Measurements from ENCODE around the gene RAPGEF6.

RAPGEF6 gene

DNA sequence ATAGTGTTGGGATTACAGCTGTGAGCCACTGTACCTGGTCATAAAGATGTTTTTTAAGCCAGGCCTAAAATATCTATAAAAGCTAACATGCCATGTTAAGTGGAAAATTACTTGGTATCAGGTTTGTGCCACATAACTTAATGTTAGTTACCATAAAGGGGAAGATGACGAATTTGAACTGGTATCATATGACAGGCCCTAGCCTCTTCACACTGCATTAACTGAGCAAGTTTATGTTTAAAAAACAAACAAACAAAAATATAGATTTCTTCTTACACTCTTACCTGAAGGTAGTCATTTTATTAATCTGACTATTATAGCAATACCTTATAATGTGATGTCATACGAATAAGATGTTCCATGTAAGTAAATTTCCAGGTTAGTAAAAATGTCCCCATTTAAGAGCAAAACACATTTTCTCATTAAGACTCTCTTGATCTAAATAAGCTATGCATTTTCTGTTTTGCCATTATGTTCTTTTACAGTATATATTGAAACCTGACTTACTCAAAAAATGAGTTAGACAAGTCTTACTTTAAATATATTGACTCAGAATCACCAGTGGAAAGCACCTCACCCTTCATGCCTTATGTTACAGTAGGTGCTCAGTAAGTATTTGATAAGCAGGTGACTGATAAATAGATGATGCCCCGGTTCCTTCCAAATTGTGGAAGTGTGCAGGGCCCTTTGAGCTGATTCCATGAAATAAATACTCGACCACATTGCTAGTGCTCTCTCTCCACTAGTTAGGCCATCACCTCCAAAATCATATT, 245.7 kb downstream of the RAPGEF6 start:
- Histone ChIP-seq H3K4me1 (ENCODE audit: control insufficient read depth in 5 of 5, insufficient read depth in 5 of 5, low read length in 5 of 5) (peaks cover 0 to 10% (median 9%) of the 10 kb centered on the region in 5 donors), H3K9me3 (ENCODE audit: control insufficient read depth in 5 of 5, low read length in 5 of 5) (no peaks in the 10 kb centered on the region), H3K9ac (ENCODE audit: low read length in 5 of 5) (no peak overlapping the region), H3K27ac (ENCODE audit: low read depth, low read length) (no peak overlapping the region), H3K4me3 (ENCODE audit: low read depth in 1 of 5, low read length in 5 of 5) (no peak overlapping the region), H3K27me3 (ENCODE audit: control insufficient read depth in 5 of 5, insufficient read depth in 4 of 5, low read length in 5 of 5) (no peaks in the 10 kb centered on the region), H3K36me3 (ENCODE audit: control insufficient read depth in 5 of 5, insufficient read depth in 5 of 5, low read length in 5 of 5) (peaks cover 10 to 34% (median 17%) of the 10 kb centered on the region in 5 donors)

DNA sequence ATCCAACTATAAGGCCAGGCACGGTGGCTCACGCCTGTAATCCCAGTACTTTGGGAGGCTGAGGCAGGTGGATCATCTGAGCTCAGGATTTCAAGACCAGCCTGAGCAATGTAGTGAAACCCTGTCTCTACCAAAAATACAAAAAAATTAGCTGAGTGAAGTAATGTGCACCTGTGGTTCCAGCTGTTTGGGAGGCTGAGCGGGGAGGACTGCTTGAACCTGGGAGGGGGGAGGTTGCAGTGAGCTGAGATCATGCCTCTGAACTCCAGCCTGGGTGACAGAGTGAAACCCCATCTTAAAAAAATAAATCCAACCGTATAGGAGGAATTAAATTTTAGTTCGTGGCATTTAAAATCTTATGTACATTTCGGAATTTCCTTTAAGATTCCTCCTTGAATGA, 247.8 kb downstream of the RAPGEF6 start:
- Histone ChIP-seq H3K9me3 (ENCODE audit: control insufficient read depth in 5 of 5, low read length in 5 of 5) (no peaks in the 10 kb centered on the region), H3K9ac (ENCODE audit: low read length in 5 of 5) (no peak overlapping the region), H3K4me3 (ENCODE audit: low read depth in 1 of 5, low read length in 5 of 5) (no peak overlapping the region), H3K36me3 (ENCODE audit: control insufficient read depth in 5 of 5, insufficient read depth in 5 of 5, low read length in 5 of 5) (peaks cover 2 to 22% (median 13%) of the 10 kb centered on the region in 5 donors), H3K27me3 (ENCODE audit: control insufficient read depth in 5 of 5, insufficient read depth in 4 of 5, low read length in 5 of 5) (no peaks in the 10 kb centered on the region), H3K4me1 (ENCODE audit: control insufficient read depth in 5 of 5, insufficient read depth in 5 of 5, low read length in 5 of 5) (peaks cover 0 to 12% (median 9%) of the 10 kb centered on the region in 5 donors), H3K27ac (ENCODE audit: low read depth, low read length) (peak overlapping the region; percentile 14)

DNA sequence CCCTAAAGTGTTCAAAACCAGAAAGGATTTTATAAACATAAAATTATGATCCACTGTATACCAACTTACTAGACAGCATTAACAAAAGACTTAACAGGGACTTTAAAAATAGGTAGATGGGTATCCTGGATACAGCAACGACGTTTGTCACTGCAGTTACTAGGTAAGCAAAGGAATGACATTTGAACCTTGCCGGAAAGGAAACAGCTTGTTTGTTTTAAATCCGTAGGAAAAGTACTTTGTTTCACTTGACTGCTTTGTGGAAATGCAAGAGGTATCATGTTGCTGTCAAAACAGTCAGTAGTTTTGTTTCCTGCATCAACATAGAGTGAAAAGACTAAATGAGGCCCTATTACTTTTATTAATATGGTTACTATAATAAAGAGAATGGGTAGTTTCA, 248.2 kb downstream of the RAPGEF6 start:
- no peaks in the 10 kb centered on the region for H3K27me3 ChIP-seq (ENCODE audit: control insufficient read depth in 5 of 5, insufficient read depth in 4 of 5, low read length in 5 of 5)
- H3K9ac ChIP-seq (ENCODE audit: low read length in 5 of 5) = no peak overlapping the region
- peak overlapping the region; percentile 14 for H3K27ac ChIP-seq (ENCODE audit: low read depth, low read length)
- H3K4me1 ChIP-seq (ENCODE audit: control insufficient read depth in 5 of 5, insufficient read depth in 5 of 5, low read length in 5 of 5) = peaks cover 0 to 16% (median 14%) of the 10 kb centered on the region in 5 donors
- no peaks in the 10 kb centered on the region for H3K9me3 ChIP-seq (ENCODE audit: control insufficient read depth in 5 of 5, low read length in 5 of 5)
- H3K36me3 ChIP-seq (ENCODE audit: control insufficient read depth in 5 of 5, insufficient read depth in 5 of 5, low read length in 5 of 5) = peaks cover 2 to 22% (median 9%) of the 10 kb centered on the region in 5 donors
- no peak overlapping the region for H3K4me3 ChIP-seq (ENCODE audit: low read depth in 1 of 5, low read length in 5 of 5)

DNA sequence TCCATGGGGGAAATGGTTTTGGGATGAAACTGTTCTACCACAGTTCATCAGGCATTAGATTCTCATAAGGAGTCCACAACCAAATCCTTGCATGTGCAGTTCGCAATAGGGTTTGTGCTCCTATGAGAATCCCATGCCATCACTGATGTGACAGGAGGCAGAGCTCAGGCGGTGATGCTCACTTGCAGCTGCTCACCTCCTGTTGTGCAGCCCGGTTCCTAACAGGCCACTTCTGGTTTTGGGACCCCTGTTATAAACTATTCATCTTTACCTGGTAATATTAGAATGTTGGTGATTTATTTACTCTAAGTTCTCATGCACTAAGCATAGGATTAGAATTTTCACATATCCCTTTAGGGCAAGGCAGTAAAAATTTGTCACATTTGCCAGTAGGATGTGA, 248.9 kb downstream of the RAPGEF6 start:
- H3K4me3 ChIP-seq (ENCODE audit: low read depth in 1 of 5, low read length in 5 of 5) = no peak overlapping the region
- H3K9ac ChIP-seq (ENCODE audit: low read length in 5 of 5) = no peak overlapping the region
- H3K36me3 ChIP-seq (ENCODE audit: control insufficient read depth in 5 of 5, insufficient read depth in 5 of 5, low read length in 5 of 5) = peaks cover 2 to 18% (median 9%) of the 10 kb centered on the region in 5 donors
- no peaks in the 10 kb centered on the region for H3K27me3 ChIP-seq (ENCODE audit: control insufficient read depth in 5 of 5, insufficient read depth in 4 of 5, low read length in 5 of 5)
- H3K27ac ChIP-seq (ENCODE audit: low read depth, low read length) = peak overlapping the region; percentile 14
- no peaks in the 10 kb centered on the region for H3K9me3 ChIP-seq (ENCODE audit: control insufficient read depth in 5 of 5, low read length in 5 of 5)
- peaks cover 0 to 21% (median 20%) of the 10 kb centered on the region in 5 donors for H3K4me1 ChIP-seq (ENCODE audit: control insufficient read depth in 5 of 5, insufficient read depth in 5 of 5, low read length in 5 of 5)

DNA sequence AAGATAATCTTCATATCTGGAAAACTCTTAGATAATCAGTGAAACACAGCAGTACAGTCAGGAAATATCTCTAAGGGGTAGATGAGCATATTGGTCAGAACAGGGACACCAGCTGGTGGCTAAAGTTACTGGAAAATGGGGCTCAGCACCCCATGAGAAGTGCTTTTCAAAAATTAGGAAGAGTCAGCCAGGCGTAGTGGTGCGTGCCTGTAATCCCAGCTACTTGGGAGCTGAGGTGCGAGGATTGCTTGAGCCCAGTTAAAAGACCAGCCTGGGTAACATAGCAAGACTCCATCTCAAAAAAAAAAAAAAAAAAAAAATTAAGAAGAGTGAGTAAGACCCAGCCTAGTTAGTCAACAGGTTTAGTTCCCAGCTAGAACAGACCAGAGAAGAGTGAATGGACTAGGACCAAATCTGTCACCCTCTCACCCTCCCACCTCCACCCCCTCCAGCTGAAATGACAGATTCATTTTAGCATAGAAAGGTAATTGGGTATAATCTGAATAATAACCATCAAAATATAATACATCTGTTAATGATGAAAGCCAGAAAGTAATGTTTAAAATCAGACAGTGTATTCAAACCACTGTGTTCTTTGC, 250.3 kb downstream of the RAPGEF6 start:
- H3K4me1 ChIP-seq (ENCODE audit: control insufficient read depth in 5 of 5, insufficient read depth in 5 of 5, low read length in 5 of 5) = peaks cover 3 to 35% (median 31%) of the 10 kb centered on the region in 5 donors

DNA sequence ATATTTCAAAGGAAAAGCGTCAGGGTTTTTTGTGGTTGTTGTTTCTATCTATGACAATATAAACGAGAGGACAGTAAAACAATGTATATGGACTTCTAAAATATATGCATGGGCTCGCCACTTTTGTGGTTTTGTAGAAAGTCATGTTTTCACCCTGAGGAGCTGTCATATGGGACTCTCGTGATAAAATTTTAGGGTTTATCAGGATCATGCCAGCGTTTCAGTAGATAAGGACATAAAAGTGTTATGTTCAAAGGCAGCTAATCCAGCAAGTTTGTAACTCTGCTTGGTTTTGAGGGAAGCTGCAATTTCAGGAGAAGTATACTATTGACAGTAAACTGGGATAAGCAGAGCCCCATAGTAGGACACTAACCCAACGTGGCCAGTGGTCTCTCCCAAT, 250.9 kb downstream of the RAPGEF6 start:
- peaks cover 3 to 40% (median 35%) of the 10 kb centered on the region in 5 donors for H3K4me1 ChIP-seq (ENCODE audit: control insufficient read depth in 5 of 5, insufficient read depth in 5 of 5, low read length in 5 of 5)
- no peak overlapping the region for H3K9ac ChIP-seq (ENCODE audit: low read length in 5 of 5)
- no peaks in the 10 kb centered on the region for H3K9me3 ChIP-seq (ENCODE audit: control insufficient read depth in 5 of 5, low read length in 5 of 5)
- peaks cover 0 to 18% (median 4%) of the 10 kb centered on the region in 5 donors for H3K36me3 ChIP-seq (ENCODE audit: control insufficient read depth in 5 of 5, insufficient read depth in 5 of 5, low read length in 5 of 5)
- no peak overlapping the region for H3K27ac ChIP-seq (ENCODE audit: low read depth, low read length)
- no peaks in the 10 kb centered on the region for H3K27me3 ChIP-seq (ENCODE audit: control insufficient read depth in 5 of 5, insufficient read depth in 4 of 5, low read length in 5 of 5)
- no peak overlapping the region for H3K4me3 ChIP-seq (ENCODE audit: low read depth in 1 of 5, low read length in 5 of 5)

More for the DNA sequence above, 250.3 kb downstream of the RAPGEF6 start:
- Histone ChIP-seq H3K27me3 (ENCODE audit: control insufficient read depth in 5 of 5, insufficient read depth in 4 of 5, low read length in 5 of 5) (no peaks in the 10 kb centered on the region), H3K9me3 (ENCODE audit: control insufficient read depth in 5 of 5, low read length in 5 of 5) (no peaks in the 10 kb centered on the region), H3K4me3 (ENCODE audit: low read depth in 1 of 5, low read length in 5 of 5) (no peak overlapping the region), H3K27ac (ENCODE audit: low read depth, low read length) (no peak overlapping the region), H3K9ac (ENCODE audit: low read length in 5 of 5) (no peak overlapping the region), H3K36me3 (ENCODE audit: control insufficient read depth in 5 of 5, insufficient read depth in 5 of 5, low read length in 5 of 5) (peaks cover 2 to 18% (median 6%) of the 10 kb centered on the region in 5 donors)

DNA sequence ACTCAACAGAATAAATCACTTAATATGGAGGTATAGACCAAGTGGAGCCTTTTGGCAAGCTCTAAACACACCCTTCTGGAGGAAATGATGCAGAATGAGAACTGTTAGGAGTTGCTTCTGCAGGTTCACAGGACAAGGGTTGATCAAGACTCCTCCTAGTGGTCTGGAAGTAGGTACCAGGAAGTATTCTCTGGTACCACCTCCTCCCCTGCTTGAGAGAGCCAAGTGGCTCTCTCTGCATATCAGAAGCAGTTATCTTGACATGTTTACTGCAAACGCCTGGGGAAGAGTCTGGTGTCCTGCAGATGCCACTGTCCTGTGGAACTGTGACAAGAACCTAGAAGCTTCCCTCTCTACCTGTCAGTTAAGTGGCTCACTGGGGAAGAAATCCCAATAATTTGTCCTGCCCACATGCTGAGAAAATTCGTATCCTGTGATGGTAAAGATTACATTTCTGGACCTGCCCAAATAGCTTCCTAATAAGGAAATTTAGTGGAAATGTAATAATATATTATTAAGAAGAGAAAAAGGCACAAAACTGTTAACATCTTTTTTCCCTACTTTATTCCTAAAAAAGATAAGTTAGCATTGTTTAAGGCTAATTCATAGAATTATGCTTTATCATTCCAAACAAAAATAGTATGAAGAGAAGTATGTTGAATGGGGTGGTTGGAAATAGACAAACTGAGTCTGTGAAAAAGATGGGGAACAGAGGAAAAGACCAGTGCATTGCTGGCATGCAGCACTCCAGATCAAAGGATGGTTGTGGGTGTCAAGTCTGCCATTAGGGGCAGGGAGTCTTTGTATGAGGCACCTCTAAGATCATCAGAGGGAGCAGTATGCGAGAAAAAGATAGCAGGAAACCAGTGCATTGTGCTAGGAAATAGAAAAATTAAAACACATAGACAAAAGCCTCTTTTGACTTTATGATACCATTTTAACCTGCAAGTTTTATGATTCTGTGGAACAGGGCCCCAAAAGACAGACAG, 252.3 kb downstream of the RAPGEF6 start:
- Histone ChIP-seq H3K27ac (ENCODE audit: low read depth, low read length) (peak overlapping the region; percentile 95), H3K9ac (ENCODE audit: low read length in 5 of 5) (no peak overlapping the region), H3K4me1 (ENCODE audit: control insufficient read depth in 5 of 5, insufficient read depth in 5 of 5, low read length in 5 of 5) (peaks cover 6 to 52% (median 42%) of the 10 kb centered on the region in 5 donors), H3K36me3 (ENCODE audit: control insufficient read depth in 5 of 5, insufficient read depth in 5 of 5, low read length in 5 of 5) (peaks cover 0 to 16% (median 4%) of the 10 kb centered on the region in 5 donors), H3K4me3 (ENCODE audit: low read depth in 1 of 5, low read length in 5 of 5) (no peak overlapping the region), H3K9me3 (ENCODE audit: control insufficient read depth in 5 of 5, low read length in 5 of 5) (no peaks in the 10 kb centered on the region), H3K27me3 (ENCODE audit: control insufficient read depth in 5 of 5, insufficient read depth in 4 of 5, low read length in 5 of 5) (no peaks in the 10 kb centered on the region)

DNA sequence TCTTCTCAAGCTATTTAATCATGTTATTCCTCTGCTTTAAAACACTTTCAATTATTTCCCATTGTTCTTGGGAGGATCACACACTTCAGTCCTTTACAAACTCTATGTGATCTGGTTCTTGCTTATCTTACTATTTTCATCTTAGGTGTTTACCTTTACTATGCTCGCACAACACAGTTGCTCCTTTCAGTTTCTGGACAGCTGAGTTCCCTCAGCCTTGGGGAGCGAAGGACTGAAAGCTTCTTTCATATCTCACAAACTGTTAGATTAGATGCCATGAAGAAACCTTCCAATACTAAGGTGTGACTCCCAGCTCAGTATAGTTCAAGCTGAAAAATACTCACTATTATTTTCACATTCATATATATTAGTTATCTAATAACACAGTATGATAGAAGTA, 253.3 kb downstream of the RAPGEF6 start:
- peaks cover 6 to 54% (median 42%) of the 10 kb centered on the region in 5 donors for H3K4me1 ChIP-seq (ENCODE audit: control insufficient read depth in 5 of 5, insufficient read depth in 5 of 5, low read length in 5 of 5)
- no peak overlapping the region for H3K9ac ChIP-seq (ENCODE audit: low read length in 5 of 5)
- H3K27ac ChIP-seq (ENCODE audit: low read depth, low read length) = peak overlapping the region; percentile 95
- peaks cover 0 to 9% (median 3%) of the 10 kb centered on the region in 5 donors for H3K36me3 ChIP-seq (ENCODE audit: control insufficient read depth in 5 of 5, insufficient read depth in 5 of 5, low read length in 5 of 5)
- H3K27me3 ChIP-seq (ENCODE audit: control insufficient read depth in 5 of 5, insufficient read depth in 4 of 5, low read length in 5 of 5) = no peaks in the 10 kb centered on the region
- no peak overlapping the region for H3K4me3 ChIP-seq (ENCODE audit: low read depth in 1 of 5, low read length in 5 of 5)
- H3K9me3 ChIP-seq (ENCODE audit: control insufficient read depth in 5 of 5, low read length in 5 of 5) = no peaks in the 10 kb centered on the region

DNA sequence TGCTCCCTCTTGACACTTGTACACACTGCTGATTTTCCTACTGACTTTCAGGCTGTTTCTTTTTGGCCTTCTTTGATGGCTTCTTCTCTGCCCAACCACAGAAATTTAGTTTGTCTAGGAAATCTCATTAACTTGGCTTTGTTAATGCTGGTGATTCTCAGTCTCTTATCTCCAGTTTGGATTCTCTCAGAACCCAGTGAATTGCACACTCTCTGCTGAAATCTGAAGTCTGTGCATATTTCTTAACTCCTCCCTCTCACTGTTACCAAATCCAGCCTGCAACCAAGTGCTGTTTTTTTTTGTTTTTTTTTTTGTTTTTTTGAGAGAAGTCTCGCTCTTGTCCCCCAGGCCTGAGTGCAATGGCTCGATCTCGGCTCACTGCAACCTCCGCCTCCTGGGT, 254.0 kb downstream of the RAPGEF6 start:
- Histone ChIP-seq H3K36me3 (ENCODE audit: control insufficient read depth in 5 of 5, insufficient read depth in 5 of 5, low read length in 5 of 5) (peaks cover 0 to 6% (median 0%) of the 10 kb centered on the region in 5 donors), H3K4me3 (ENCODE audit: low read depth in 1 of 5, low read length in 5 of 5) (peak overlapping the region in 1 of 5 donors; percentile 33), H3K27ac (ENCODE audit: low read depth, low read length) (peak overlapping the region; percentile 95), H3K4me1 (ENCODE audit: control insufficient read depth in 5 of 5, insufficient read depth in 5 of 5, low read length in 5 of 5) (peaks cover 6 to 51% (median 41%) of the 10 kb centered on the region in 5 donors), H3K27me3 (ENCODE audit: control insufficient read depth in 5 of 5, insufficient read depth in 4 of 5, low read length in 5 of 5) (no peaks in the 10 kb centered on the region), H3K9ac (ENCODE audit: low read length in 5 of 5) (peak overlapping the region in 2 of 5 donors; percentile 1 to 48), H3K9me3 (ENCODE audit: control insufficient read depth in 5 of 5, low read length in 5 of 5) (no peaks in the 10 kb centered on the region)

Measured in subcutaneous abdominal adipose tissue (tissue), 5 donors.